Measurements from ENCODE around the gene ALK. TPM values are rescaled to one million over a fixed set of nuclear protein-coding genes. Genes with fewer than 3 reads are reported as not detected.

The ALK gene
- total RNA-seq, 4 donors from 2014 or later = 0.32 to 0.42 TPM; not detected in 2

- no peak overlapping the region for H3K27ac ChIP-seq
- no peak overlapping the region for H3K4me3 ChIP-seq
- H3K9me3 ChIP-seq = no peaks in the 10 kb centered on the region
- H3K4me1 ChIP-seq = no peaks in the 10 kb centered on the region
- no peaks in the 10 kb centered on the region for H3K36me3 ChIP-seq
- no peak for TF ChIP-seq CTCF (IDR thresholded peaks at IDR 0.05)
- no peak for TF ChIP-seq EP300 (IDR thresholded peaks at IDR 0.05)
- TF ChIP-seq POLR2AphosphoS5 (IDR thresholded peaks at IDR 0.05) = no peak
- no peak for TF ChIP-seq POLR2A (IDR thresholded peaks at IDR 0.05)
- H3K27me3 ChIP-seq = no peaks in the 10 kb centered on the region
- 88% methylated on average over 4 of the region's 4 CpGs for whole genome bisulfite sequencing
- DNase-seq (ENCODE audit: low spot score in 2 of 2) = no peak
These were observed 393.0 kb downstream of the ALK start for GRCh38 chr2:29528371-29528770.

- Histone ChIP-seq H3K27me3 (no peaks in the 10 kb centered on the region), H3K9me3 (no peaks in the 10 kb centered on the region), H3K36me3 (no peaks in the 10 kb centered on the region), H3K27ac (no peak overlapping the region), H3K4me1 (no peaks in the 10 kb centered on the region), H3K4me3 (no peak overlapping the region)
- WGBS = 71% methylated on average over 8 of the region's 8 CpGs
- no peak for TF ChIP-seq EP300 (IDR thresholded peaks at IDR 0.05)
- TF ChIP-seq CTCF (IDR thresholded peaks at IDR 0.05) = no peak
- no peak for TF ChIP-seq POLR2A (IDR thresholded peaks at IDR 0.05)
- TF ChIP-seq POLR2AphosphoS5 (IDR thresholded peaks at IDR 0.05) = no peak
- DNase-seq (ENCODE audit: low spot score in 2 of 2) = no peak
These were observed 393.4 kb downstream of the ALK start for GRCh38 chr2:29527947-29528346.

GRCh38 chr2:29526587-29527586 lies 394.5 kb downstream of the ALK start:
- no peak for DNase-seq (ENCODE audit: low spot score in 2 of 2)
- WGBS = 85% methylated on average over 7 of the region's 7 CpGs
- no peaks in the 10 kb centered on the region for H3K4me1 ChIP-seq

DNA sequence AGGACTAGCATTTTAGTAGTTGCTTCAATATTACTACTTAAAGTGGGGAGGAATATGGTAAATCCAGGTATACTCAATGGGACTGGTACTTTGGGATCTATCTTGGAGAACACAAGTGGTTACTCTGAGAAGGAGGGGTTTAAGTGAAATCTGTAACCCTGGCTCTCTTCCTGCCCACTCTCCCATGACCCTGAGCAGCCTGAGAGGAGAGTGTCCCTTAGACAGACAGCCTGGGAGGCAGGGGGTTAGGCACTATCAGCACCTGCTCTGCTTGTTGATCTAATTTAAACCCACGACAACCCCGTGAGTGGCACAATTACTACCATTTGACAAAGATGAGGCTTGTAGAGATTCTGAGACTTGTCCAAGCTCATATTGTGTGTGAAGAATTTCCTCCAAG lies 395.5 kb downstream of the ALK start:
- DNase-seq (ENCODE audit: low spot score in 2 of 2) = no peak
- no peak for TF ChIP-seq EP300 (IDR thresholded peaks at IDR 0.05)
- no peak for TF ChIP-seq POLR2AphosphoS5 (IDR thresholded peaks at IDR 0.05)
- H3K4me3 ChIP-seq = no peak overlapping the region
- no peaks in the 10 kb centered on the region for H3K36me3 ChIP-seq
- H3K4me1 ChIP-seq = no peaks in the 10 kb centered on the region
- no peaks in the 10 kb centered on the region for H3K9me3 ChIP-seq
- no peak overlapping the region for H3K27ac ChIP-seq
- no peaks in the 10 kb centered on the region for H3K27me3 ChIP-seq
- WGBS = 100% methylated on average over 2 of the region's 2 CpGs

More at GRCh38 chr2:29526587-29527586, 394.5 kb downstream of the ALK start:
- H3K9me3 ChIP-seq = no peaks in the 10 kb centered on the region
- no peaks in the 10 kb centered on the region for H3K27me3 ChIP-seq
- no peak overlapping the region for H3K4me3 ChIP-seq
- no peak overlapping the region for H3K27ac ChIP-seq
- TF ChIP-seq EP300 (IDR thresholded peaks at IDR 0.05) (no peak), POLR2AphosphoS5 (IDR thresholded peaks at IDR 0.05) (no peak), CTCF (IDR thresholded peaks at IDR 0.05) (no peak), POLR2A (IDR thresholded peaks at IDR 0.05) (no peak)
- H3K36me3 ChIP-seq = no peaks in the 10 kb centered on the region

DNA sequence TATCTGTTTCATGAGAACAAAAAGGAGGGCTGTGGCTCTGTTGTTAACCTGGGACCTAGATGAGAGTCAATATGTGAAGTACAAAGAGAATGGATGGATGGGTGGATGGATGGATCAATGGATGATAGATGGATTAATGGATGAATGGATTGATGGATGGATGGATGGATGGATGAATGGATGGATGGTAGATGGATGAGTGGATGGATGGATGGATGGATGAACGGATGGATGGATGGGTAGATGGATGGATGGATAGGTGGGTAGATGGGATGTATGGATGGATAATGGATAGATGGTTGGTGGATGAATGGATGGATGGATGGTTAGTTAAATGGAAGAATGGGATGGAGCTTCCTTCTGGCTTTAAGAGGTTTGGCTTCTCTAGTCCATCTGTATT lies 396.7 kb downstream of the ALK start:
- no peaks in the 10 kb centered on the region for H3K9me3 ChIP-seq
- TF ChIP-seq POLR2A (IDR thresholded peaks at IDR 0.05) = no peak
- TF ChIP-seq EP300 (IDR thresholded peaks at IDR 0.05) = no peak
- no peak for TF ChIP-seq POLR2AphosphoS5 (IDR thresholded peaks at IDR 0.05)
- TF ChIP-seq CTCF (IDR thresholded peaks at IDR 0.05) = no peak
- DNase-seq (ENCODE audit: low spot score in 2 of 2) = no peak
- H3K27me3 ChIP-seq = no peaks in the 10 kb centered on the region
- H3K27ac ChIP-seq = no peak overlapping the region
- 81% methylated on average over 1 of the region's 1 CpG for WGBS
- H3K36me3 ChIP-seq = no peaks in the 10 kb centered on the region
- no peak overlapping the region for H3K4me3 ChIP-seq
- no peaks in the 10 kb centered on the region for H3K4me1 ChIP-seq
